Measurements from ENCODE around the gene ARHGEF26. TPM values are rescaled to one million over a fixed set of nuclear protein-coding genes. Genes with fewer than 3 reads are reported as not detected.

The ARHGEF26 gene
- polyA plus RNA-seq, 3 donors, result 0.05 TPM; not detected in 2

DNA sequence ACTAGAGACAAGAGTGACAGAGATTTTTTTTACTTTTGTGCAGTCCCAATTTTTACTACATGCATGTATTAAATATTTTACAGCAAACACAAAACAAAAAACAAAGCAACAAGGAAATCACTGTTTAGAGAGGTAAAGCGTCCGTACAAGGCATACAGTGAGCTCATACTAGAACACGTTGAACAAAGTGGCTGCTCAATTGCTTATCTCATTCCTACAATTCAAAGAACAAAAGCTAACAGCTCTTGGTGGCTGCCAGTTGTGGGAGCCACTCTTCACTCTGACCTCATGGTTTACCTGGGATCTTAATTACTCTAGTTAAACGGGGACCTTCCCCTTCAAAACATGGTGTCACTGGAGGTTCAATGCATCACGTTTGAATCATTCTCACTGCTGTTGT lies 7.6 kb upstream of the ARHGEF26 start:
- no peak for DNase-seq
- Mint-ChIP-seq H3K9me3 (peaks cover 0 to 2% (median 0%) of the 10 kb centered on the region in 7 donors), H3K36me3 (no peaks in the 10 kb centered on the region), H3K4me1 (no peaks in the 10 kb centered on the region), H3K27me3 (ENCODE audit: low read depth in 3 of 3) (peaks cover 3 to 6% (median 4%) of the 10 kb centered on the region in 3 donors), H3K4me3 (no peak overlapping the region), H3K27ac (no peak overlapping the region)
- no peaks in the 10 kb centered on the region for H4K20me1 ChIP-seq (ENCODE audit: insufficient read depth, low read length)
- intact Hi-C loops (cut with micrococcal nuclease), result no loop called here
- WGBS (ENCODE audit: insufficient coverage), result 94% methylated on average over 3 of the region's 5 CpGs
- TF ChIP-seq, protein P1, sequence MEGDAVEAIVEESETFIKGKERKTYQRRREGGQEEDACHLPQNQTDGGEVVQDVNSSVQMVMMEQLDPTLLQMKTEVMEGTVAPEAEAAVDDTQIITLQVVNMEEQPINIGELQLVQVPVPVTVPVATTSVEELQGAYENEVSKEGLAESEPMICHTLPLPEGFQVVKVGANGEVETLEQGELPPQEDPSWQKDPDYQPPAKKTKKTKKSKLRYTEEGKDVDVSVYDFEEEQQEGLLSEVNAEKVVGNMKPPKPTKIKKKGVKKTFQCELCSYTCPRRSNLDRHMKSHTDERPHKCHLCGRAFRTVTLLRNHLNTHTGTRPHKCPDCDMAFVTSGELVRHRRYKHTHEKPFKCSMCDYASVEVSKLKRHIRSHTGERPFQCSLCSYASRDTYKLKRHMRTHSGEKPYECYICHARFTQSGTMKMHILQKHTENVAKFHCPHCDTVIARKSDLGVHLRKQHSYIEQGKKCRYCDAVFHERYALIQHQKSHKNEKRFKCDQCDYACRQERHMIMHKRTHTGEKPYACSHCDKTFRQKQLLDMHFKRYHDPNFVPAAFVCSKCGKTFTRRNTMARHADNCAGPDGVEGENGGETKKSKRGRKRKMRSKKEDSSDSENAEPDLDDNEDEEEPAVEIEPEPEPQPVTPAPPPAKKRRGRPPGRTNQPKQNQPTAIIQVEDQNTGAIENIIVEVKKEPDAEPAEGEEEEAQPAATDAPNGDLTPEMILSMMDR (IDR thresholded peaks at IDR 0.05), result no peak
- H3K27me3 ChIP-seq (ENCODE audit: control insufficient read depth in 2 of 2, insufficient read depth in 2 of 2, low read length in 2 of 2), result peaks cover 0 to 9% of the 10 kb centered on the region in 2 donors
- H3K79me2 ChIP-seq (ENCODE audit: insufficient read depth, low read length), result no peaks in the 10 kb centered on the region
- H3K27ac ChIP-seq (ENCODE audit: low read depth in 1 of 2, low read length in 2 of 2), result no peak overlapping the region
- H2AFZ ChIP-seq (ENCODE audit: insufficient read depth, low read depth, low read length, poor library complexity, severe bottlenecking), result no peak overlapping the region
- H3K9me3 ChIP-seq (replicated peaks in 1 of 2; ENCODE audit: control insufficient read depth in 1 of 2, insufficient read depth in 1 of 2, low read length in 2 of 2), result no peaks in the 10 kb centered on the region
- H3K4me1 ChIP-seq (ENCODE audit: control insufficient read depth in 1 of 2, insufficient read depth in 2 of 2, low read length in 2 of 2), result no peaks in the 10 kb centered on the region
- no peak overlapping the region for H3K9ac ChIP-seq (ENCODE audit: insufficient read depth, low read length, poor library complexity, severe bottlenecking)
- no peak overlapping the region for H3K4me2 ChIP-seq (replicated peaks; ENCODE audit: extremely low read depth, low read length, poor library complexity, severe bottlenecking)
- H3K4me3 ChIP-seq (replicated peaks in 1 of 3; ENCODE audit: low read depth in 2 of 3, low read length in 3 of 3), result no peak overlapping the region
- no peaks in the 10 kb centered on the region for H3K36me3 ChIP-seq (replicated peaks in 1 of 2; ENCODE audit: control insufficient read depth in 1 of 2, insufficient read depth in 2 of 2, low read length in 2 of 2)

DNA sequence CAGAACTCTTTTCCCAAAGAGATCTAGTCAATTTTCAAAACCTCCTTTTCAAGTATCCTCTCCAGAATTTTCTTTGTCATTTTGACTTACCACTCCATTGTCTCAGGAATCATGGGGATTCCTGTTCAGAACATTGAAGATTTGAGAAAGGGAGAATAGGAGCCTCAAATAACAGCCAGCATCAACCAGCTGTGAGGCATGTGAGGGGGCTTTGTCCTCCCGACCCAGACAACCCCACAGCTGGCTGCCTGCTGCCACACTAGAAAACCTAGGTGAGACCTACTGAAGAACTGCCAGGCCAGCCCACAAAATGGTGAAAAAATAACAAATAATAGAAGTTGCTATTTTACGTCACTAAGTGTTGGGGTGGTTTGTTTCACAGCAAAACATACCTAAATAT lies 5.9 kb upstream of the ARHGEF26 start:
- Histone ChIP-seq H3K4me2 (replicated peaks; ENCODE audit: extremely low read depth, low read length, poor library complexity, severe bottlenecking) (no peak overlapping the region), H3K36me3 (replicated peaks in 1 of 2; ENCODE audit: control insufficient read depth in 1 of 2, insufficient read depth in 2 of 2, low read length in 2 of 2) (no peaks in the 10 kb centered on the region), H3K4me1 (ENCODE audit: control insufficient read depth in 1 of 2, insufficient read depth in 2 of 2, low read length in 2 of 2) (no peaks in the 10 kb centered on the region), H3K9ac (ENCODE audit: insufficient read depth, low read length, poor library complexity, severe bottlenecking) (no peak overlapping the region), H3K4me3 (replicated peaks in 1 of 3; ENCODE audit: low read depth in 2 of 3, low read length in 3 of 3) (no peak overlapping the region), H3K9me3 (replicated peaks in 1 of 2; ENCODE audit: control insufficient read depth in 1 of 2, insufficient read depth in 1 of 2, low read length in 2 of 2) (no peaks in the 10 kb centered on the region), H3K79me2 (ENCODE audit: insufficient read depth, low read length) (no peaks in the 10 kb centered on the region), H3K27ac (ENCODE audit: low read depth in 1 of 2, low read length in 2 of 2) (no peak overlapping the region), H3K27me3 (ENCODE audit: control insufficient read depth in 2 of 2, insufficient read depth in 2 of 2, low read length in 2 of 2) (peaks cover 4 to 25% of the 10 kb centered on the region in 2 donors), H2AFZ (ENCODE audit: insufficient read depth, low read depth, low read length, poor library complexity, severe bottlenecking) (no peak overlapping the region), H4K20me1 (ENCODE audit: insufficient read depth, low read length) (no peaks in the 10 kb centered on the region)
- intact Hi-C loops (cut with micrococcal nuclease), result no loop called here
- TF ChIP-seq, protein P1 (IDR thresholded peaks at IDR 0.05), result no peak
- Mint-ChIP-seq H3K9me3 (peaks cover 0 to 2% (median 0%) of the 10 kb centered on the region in 7 donors), H3K4me1 (peaks cover under 1% of the 10 kb centered on the region), H3K27ac (no peak overlapping the region), H3K36me3 (no peaks in the 10 kb centered on the region), H3K4me3 (no peak overlapping the region), H3K27me3 (ENCODE audit: low read depth in 3 of 3) (peaks cover 15 to 21% (median 16%) of the 10 kb centered on the region in 3 donors)
- DNase-seq, result no peak
- WGBS (ENCODE audit: insufficient coverage), result no CpG with 5 or more reads among the region's 2 CpGs
